SH-SY5Y (cell line): Measurements from ENCODE around the gene INPP5A.

ENCODE experiments used
- GATA2 ChIP-seq: IDR thresholded peaks from 2 replicates; pipeline ENCODE4 v1.6.1; 2011; ENCODE audit warnings: mild to moderate bottlenecking, low read depth, low read length
- GATA3 ChIP-seq: IDR thresholded peaks from 2 replicates; pipeline ENCODE4 v1.6.1; 2011; ENCODE audit warnings: low read depth, mild to moderate bottlenecking, low read length, moderate library complexity

INPP5A gene

GRCh38 chr10:132727411-132727810 is 189.8 kb downstream of the INPP5A start:
- TF ChIP-seq GATA2 (no peak), GATA3 (no peak)

- TF ChIP-seq GATA2 (no peak), GATA3 (no peak)
These were observed 190.7 kb downstream of the INPP5A start for GRCh38 chr10:132728321-132728720.

- no peak for TF ChIP-seq GATA2
- no peak for TF ChIP-seq GATA3
These were observed 191.2 kb downstream of the INPP5A start for GRCh38 chr10:132728741-132729140.

- TF ChIP-seq GATA2: no peak
- no peak for TF ChIP-seq GATA3
These were observed 192.4 kb downstream of the INPP5A start for GRCh38 chr10:132729810-132730572.

GRCh38 chr10:132730573-132730953 is 193.0 kb downstream of the INPP5A start:
- TF ChIP-seq GATA3 (no peak), GATA2 (no peak)

- TF ChIP-seq GATA3 (no peak), GATA2 (no peak)
These were observed 194.9 kb downstream of the INPP5A start for GRCh38 chr10:132732518-132732917.

GRCh38 chr10:132733926-132734325 is 196.3 kb downstream of the INPP5A start:
- TF ChIP-seq GATA2: no peak
- no peak for TF ChIP-seq GATA3

GRCh38 chr10:132735341-132735775 is 197.8 kb downstream of the INPP5A start:
- TF ChIP-seq GATA2 (no peak), GATA3 (no peak)

GRCh38 chr10:132735923-132736391 is 198.4 kb downstream of the INPP5A start:
- TF ChIP-seq GATA2 (no peak), GATA3 (no peak)

- no peak for TF ChIP-seq GATA2
- no peak for TF ChIP-seq GATA3
These were observed 199.9 kb downstream of the INPP5A start for GRCh38 chr10:132737390-132738048.

GRCh38 chr10:132738454-132739224 is 201.1 kb downstream of the INPP5A start:
- TF ChIP-seq GATA2 (no peak), GATA3 (no peak)

- TF ChIP-seq GATA2 (no peak), GATA3 (no peak)
These were observed 201.6 kb downstream of the INPP5A start for GRCh38 chr10:132739225-132739613.

- TF ChIP-seq GATA2: no peak
- TF ChIP-seq GATA3: no peak
These were observed 203.0 kb downstream of the INPP5A start for GRCh38 chr10:132740588-132740987.

- TF ChIP-seq GATA2: no peak
- TF ChIP-seq GATA3: no peak
These were observed 204.7 kb downstream of the INPP5A start for GRCh38 chr10:132742167-132742836.
